ENCODE results near the gene SLC38A1.
A peak's percentile ranks its signal among the peaks of the same experiment; 100 is the strongest.

Gene SLC38A1

DNA sequence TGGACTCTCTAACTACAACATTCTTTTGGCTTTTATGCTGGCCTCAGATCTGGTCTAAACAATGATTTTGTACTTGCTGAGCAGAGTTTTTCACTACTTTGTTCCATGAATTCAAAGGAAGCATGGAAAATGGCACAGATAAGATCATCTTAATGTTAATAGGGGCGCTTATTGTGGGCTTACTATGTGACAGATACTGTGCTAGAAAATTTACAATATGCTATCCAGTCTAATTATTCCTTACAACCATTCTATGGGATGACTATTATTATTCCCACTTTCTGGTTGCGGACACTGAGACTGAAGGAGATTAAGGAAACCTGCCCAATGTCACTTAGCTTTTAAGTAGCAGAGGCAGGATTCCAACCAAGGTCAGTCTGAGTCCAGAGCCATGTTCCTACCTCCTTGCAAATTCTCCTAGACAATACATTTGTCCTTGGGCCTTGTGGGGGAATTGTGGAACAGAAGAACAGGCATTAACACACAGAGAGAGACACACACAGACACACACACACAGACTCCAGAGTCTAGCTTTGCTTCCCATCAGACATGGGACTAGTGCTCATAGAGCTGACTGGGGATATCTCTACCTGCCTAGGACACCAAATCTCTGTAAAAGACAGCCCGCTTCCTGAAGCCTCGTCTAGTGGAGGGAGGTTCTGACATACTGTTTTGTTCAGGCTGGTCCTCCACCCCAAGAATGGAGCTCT is 107.7 kb downstream of the SLC38A1 start:
- Mint-ChIP-seq H3K9me3 (ENCODE audit: low read depth) (peaks cover 5% of the 10 kb centered on the region), H3K4me1 (ENCODE audit: low read depth) (peaks cover 20% of the 10 kb centered on the region), H3K4me3 (no peak overlapping the region), H3K36me3 (peaks cover 5% of the 10 kb centered on the region), H3K27ac (peak overlapping the region; percentile 34), H3K27me3 (no peaks in the 10 kb centered on the region)

DNA sequence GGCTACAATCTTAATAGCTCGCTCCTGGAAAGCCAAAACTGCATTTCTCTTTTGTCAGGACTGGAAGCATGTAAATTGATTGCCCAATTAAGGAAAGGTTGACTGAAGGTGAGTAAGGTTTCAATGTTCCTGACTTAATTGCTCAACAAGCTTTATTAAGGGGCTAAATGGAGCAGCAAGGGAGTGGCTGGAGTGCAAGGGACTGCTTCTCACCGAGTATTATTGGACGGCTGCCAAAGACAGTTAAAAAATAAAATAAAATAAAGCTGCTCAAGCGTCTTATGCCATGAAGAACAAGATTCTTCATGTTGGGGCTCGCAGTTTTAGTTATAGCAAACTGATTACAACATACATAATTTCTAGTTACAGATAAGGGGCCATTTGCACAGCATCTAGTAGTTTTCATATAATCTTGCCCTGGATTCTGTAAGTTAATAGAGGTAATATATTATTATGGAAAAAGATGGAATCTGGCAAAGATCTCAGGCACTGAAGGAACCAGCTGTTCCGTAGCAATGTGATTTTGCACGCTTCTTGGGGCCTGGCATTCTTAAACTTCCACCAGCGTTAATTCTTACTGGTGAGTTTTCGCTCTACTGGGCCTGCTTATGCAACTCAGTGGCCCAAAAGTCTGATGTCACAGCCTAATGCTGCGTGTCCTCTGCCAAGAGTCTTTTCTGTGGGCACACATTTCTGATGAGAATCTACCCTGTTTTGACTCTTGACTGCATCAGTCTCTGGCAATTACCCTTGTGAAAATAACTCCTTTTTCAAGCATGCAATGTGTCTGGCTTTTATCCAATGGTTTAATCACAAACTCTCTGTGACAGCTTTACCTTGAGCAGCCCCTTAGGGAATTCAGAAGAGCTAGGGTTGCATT is 108.5 kb downstream of the SLC38A1 start:
- H3K27me3 Mint-ChIP-seq, result no peaks in the 10 kb centered on the region
- no peak overlapping the region for H3K4me3 Mint-ChIP-seq
- H3K4me1 Mint-ChIP-seq (ENCODE audit: low read depth), result peaks cover 20% of the 10 kb centered on the region
- H3K27ac Mint-ChIP-seq, result no peak overlapping the region
- H3K36me3 Mint-ChIP-seq, result peaks cover 9% of the 10 kb centered on the region
- peaks cover 8% of the 10 kb centered on the region for H3K9me3 Mint-ChIP-seq (ENCODE audit: low read depth)

DNA sequence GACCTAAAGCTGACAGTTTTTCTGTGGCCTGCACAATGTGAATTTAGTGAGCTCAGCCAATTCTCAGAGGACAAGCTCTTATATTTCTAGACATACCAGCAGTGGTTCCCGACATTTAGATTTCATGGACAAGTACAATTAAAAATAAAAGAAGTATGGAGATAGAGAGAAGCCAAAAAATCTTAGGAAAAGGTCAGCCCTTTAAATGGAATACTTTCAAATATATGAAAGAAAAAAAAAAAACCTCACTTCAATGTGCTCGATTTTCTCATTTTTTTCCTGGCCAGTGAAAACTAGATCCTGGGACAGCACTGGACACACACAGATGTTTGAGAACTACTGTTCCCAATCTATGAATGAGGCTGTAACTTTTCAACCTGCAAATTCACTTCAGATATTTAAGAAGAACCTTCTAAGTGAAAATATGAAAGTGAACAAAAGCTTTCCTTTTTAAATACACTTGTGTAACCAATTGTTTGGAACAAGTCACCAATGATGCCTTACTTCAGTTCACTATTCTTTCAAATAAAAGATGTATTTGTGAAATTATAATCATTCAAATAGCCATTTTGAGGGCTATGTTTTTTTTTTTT is 109.4 kb downstream of the SLC38A1 start:
- H3K27me3 Mint-ChIP-seq, result no peaks in the 10 kb centered on the region
- peaks cover 20% of the 10 kb centered on the region for H3K4me1 Mint-ChIP-seq (ENCODE audit: low read depth)
- H3K9me3 Mint-ChIP-seq (ENCODE audit: low read depth), result peaks cover 8% of the 10 kb centered on the region
- H3K27ac Mint-ChIP-seq, result no peak overlapping the region
- H3K36me3 Mint-ChIP-seq, result peaks cover 9% of the 10 kb centered on the region
- no peak overlapping the region for H3K4me3 Mint-ChIP-seq

DNA sequence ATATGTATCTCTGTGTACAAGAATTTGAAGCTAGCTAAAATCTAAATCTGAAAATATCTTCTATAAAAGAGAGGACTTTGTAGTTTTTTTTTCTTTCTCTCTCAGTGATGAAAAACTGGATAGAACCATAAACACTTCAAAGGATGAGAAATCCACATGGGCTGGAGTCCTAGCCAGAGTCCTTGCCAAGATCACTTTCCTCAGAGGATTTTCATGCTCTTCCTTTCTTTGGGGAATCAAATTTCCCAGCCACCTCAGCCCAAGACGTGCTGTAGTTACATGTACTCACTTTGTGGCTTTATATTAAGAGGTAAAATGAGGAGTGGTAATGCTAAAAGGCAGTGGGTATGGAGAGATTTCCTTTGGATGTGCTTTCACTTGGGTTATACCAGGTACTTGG is 110.3 kb downstream of the SLC38A1 start:
- Mint-ChIP-seq H3K4me3 (no peak overlapping the region), H3K4me1 (ENCODE audit: low read depth) (peaks cover 25% of the 10 kb centered on the region), H3K27ac (no peak overlapping the region), H3K36me3 (peaks cover 9% of the 10 kb centered on the region), H3K27me3 (no peaks in the 10 kb centered on the region), H3K9me3 (ENCODE audit: low read depth) (peaks cover 8% of the 10 kb centered on the region)

DNA sequence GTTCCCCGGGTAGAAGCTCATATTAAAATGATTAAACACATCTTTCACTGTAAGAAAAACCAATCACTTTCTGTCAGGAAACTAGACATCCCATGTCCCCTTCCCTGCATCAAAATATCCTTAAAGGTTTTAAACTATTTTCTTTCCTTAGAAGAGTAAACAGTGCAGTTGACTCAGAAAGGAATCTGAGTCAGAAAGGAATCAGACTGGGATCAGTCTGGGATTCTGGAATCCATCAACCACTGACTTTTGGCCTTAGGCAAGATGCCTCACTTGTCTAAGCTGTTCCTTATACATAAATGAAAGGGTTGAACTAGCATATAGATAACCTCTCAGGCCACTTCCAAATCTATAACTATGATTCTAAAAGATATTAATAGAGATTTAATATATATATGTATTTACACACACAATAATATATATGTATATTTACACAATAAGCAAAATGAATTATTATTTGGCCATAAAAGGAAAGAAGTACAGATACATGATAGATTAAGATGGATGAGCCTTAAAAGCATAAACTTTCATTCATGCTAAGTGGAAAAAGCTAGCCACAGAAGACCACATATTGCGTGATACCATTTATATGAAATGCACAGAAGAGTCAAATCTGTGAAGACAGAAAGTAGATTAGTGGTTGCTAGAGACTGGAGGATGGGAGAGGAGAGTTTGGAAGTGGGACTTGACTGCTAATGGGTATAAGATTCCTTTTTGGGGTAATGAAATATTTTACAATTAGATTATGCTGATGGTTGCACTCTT is 114.4 kb downstream of the SLC38A1 start:
- Mint-ChIP-seq H3K27ac (no peak overlapping the region), H3K27me3 (no peaks in the 10 kb centered on the region), H3K4me1 (ENCODE audit: low read depth) (peaks cover 26% of the 10 kb centered on the region), H3K36me3 (peaks cover 9% of the 10 kb centered on the region), H3K9me3 (ENCODE audit: low read depth) (peaks cover 8% of the 10 kb centered on the region), H3K4me3 (no peak overlapping the region)

DNA sequence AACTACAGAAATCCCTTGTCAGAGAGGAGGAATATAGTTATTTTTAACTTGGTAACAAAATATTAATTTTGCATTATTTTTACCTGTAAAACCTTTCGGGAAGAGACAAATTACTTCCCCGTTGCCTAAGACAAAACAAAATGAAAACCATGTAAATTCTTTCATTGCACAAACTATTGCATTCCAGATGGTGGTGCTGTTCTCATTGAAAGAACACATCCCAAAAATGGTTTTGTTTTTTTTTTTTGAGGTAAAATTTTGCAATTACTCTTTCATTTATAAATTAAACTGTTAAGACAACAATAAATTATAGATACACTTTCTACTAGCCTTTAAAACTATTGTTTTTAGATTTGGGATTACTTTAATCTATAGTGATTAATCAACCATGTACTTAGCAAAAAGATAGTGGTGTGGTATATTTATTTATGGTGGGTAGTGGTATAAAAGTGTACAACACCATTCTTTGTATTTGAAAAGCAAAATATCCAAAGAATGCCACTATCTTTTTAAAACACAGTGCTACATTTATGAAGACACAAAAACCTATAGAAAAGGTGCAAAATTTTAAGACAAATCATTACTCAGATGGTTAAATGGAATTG is 115.5 kb downstream of the SLC38A1 start:
- no peak overlapping the region for H3K4me3 Mint-ChIP-seq
- peaks cover 10% of the 10 kb centered on the region for H3K36me3 Mint-ChIP-seq
- no peak overlapping the region for H3K27ac Mint-ChIP-seq
- H3K4me1 Mint-ChIP-seq (ENCODE audit: low read depth), result peaks cover 19% of the 10 kb centered on the region
- peaks cover 8% of the 10 kb centered on the region for H3K9me3 Mint-ChIP-seq (ENCODE audit: low read depth)
- H3K27me3 Mint-ChIP-seq, result no peaks in the 10 kb centered on the region

- H3K27ac Mint-ChIP-seq, result no peak overlapping the region
- H3K4me1 Mint-ChIP-seq (ENCODE audit: low read depth), result peaks cover 10% of the 10 kb centered on the region
- H3K9me3 Mint-ChIP-seq (ENCODE audit: low read depth), result peaks cover 8% of the 10 kb centered on the region
- H3K4me3 Mint-ChIP-seq, result no peak overlapping the region
- no peaks in the 10 kb centered on the region for H3K27me3 Mint-ChIP-seq
- peaks cover 12% of the 10 kb centered on the region for H3K36me3 Mint-ChIP-seq
These were observed 116.4 kb downstream of the SLC38A1 start for GRCh38 chr12:46152456-46152855.

DNA sequence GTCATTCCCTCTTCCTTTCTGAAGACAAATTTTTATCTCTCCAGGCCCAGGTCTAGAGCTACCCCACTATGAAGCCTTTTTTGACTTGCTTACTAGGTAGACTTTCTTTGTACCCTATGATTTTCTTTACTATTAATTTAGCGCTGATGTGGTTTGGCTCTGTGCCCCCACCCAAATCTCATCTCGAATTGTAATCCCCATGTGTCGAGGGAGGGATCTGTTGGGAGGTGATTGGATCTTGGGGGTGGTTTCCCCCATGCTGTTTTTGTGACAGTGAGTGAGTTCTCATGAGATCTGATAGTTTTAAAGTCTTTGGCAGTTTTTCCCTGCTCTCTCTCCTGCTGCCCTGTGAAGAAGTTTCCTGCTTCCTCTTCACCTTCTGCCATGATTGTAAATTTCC is 118.1 kb downstream of the SLC38A1 start:
- H3K27me3 Mint-ChIP-seq, result peaks cover 4% of the 10 kb centered on the region
- peaks cover 3% of the 10 kb centered on the region for H3K36me3 Mint-ChIP-seq
- H3K27ac Mint-ChIP-seq, result no peak overlapping the region
- no peaks in the 10 kb centered on the region for H3K9me3 Mint-ChIP-seq (ENCODE audit: low read depth)
- H3K4me1 Mint-ChIP-seq (ENCODE audit: low read depth), result peaks cover 5% of the 10 kb centered on the region
- no peak overlapping the region for H3K4me3 Mint-ChIP-seq

GRCh38 chr12:46149905-46150304 is 118.9 kb downstream of the SLC38A1 start:
- H3K27me3 Mint-ChIP-seq, result peaks cover 4% of the 10 kb centered on the region
- peaks cover 3% of the 10 kb centered on the region for H3K36me3 Mint-ChIP-seq
- no peak overlapping the region for H3K4me3 Mint-ChIP-seq
- H3K9me3 Mint-ChIP-seq (ENCODE audit: low read depth), result no peaks in the 10 kb centered on the region
- H3K27ac Mint-ChIP-seq, result no peak overlapping the region
- peaks cover 5% of the 10 kb centered on the region for H3K4me1 Mint-ChIP-seq (ENCODE audit: low read depth)

GRCh38 chr12:46149079-46149464 is 119.8 kb downstream of the SLC38A1 start:
- Mint-ChIP-seq H3K27ac (no peak overlapping the region), H3K4me3 (no peak overlapping the region), H3K9me3 (ENCODE audit: low read depth) (no peaks in the 10 kb centered on the region), H3K27me3 (peaks cover 4% of the 10 kb centered on the region), H3K36me3 (peaks cover 3% of the 10 kb centered on the region), H3K4me1 (ENCODE audit: low read depth) (peaks cover 4% of the 10 kb centered on the region)

GRCh38 chr12:46148327-46149078 is 120.3 kb downstream of the SLC38A1 start:
- Mint-ChIP-seq H3K36me3 (peaks cover 3% of the 10 kb centered on the region), H3K4me3 (no peak overlapping the region), H3K27ac (no peak overlapping the region), H3K27me3 (peaks cover 4% of the 10 kb centered on the region), H3K9me3 (ENCODE audit: low read depth) (no peaks in the 10 kb centered on the region), H3K4me1 (ENCODE audit: low read depth) (peaks cover under 1% of the 10 kb centered on the region)

GRCh38 chr12:46147144-46147543 is 121.7 kb downstream of the SLC38A1 start:
- Mint-ChIP-seq H3K27ac (no peak overlapping the region), H3K36me3 (peaks cover 3% of the 10 kb centered on the region), H3K4me3 (no peak overlapping the region), H3K27me3 (peaks cover 5% of the 10 kb centered on the region), H3K4me1 (ENCODE audit: low read depth) (no peaks in the 10 kb centered on the region), H3K9me3 (ENCODE audit: low read depth) (no peaks in the 10 kb centered on the region)

DNA sequence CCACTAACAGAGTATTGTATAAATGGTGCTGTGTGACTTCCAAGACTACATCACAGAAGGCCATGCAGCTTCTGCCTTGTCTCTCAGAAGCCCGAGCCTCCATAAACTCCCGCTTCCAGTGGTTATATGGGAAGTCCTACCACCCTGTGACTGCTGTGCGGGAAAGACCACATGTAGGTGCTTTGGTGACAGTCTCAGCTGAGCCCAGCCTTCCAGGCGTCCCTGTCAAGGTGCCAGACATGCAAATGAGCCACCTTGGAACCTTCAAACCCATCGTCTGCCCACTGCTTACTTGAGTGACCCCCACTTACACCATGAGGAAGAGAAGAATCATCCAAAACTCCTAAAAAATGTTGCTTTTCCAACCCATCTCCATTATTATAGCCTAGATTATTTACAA is 123.0 kb downstream of the SLC38A1 start:
- Mint-ChIP-seq H3K4me1 (ENCODE audit: low read depth) (no peaks in the 10 kb centered on the region), H3K27me3 (peaks cover 9% of the 10 kb centered on the region), H3K36me3 (peaks cover 3% of the 10 kb centered on the region), H3K4me3 (no peak overlapping the region), H3K27ac (no peak overlapping the region), H3K9me3 (ENCODE audit: low read depth) (no peaks in the 10 kb centered on the region)

- no peak overlapping the region for H3K27ac Mint-ChIP-seq
- no peak overlapping the region for H3K4me3 Mint-ChIP-seq
- H3K4me1 Mint-ChIP-seq (ENCODE audit: low read depth), result no peaks in the 10 kb centered on the region
- H3K36me3 Mint-ChIP-seq, result peaks cover 3% of the 10 kb centered on the region
- H3K9me3 Mint-ChIP-seq (ENCODE audit: low read depth), result no peaks in the 10 kb centered on the region
- peaks cover 9% of the 10 kb centered on the region for H3K27me3 Mint-ChIP-seq
These were observed 124.4 kb downstream of the SLC38A1 start for GRCh38 chr12:46144433-46144832.

All from activated naive CD8-positive, alpha-beta T cell (primary cell).